NCI-H460 (cell line): ENCODE data around the gene BCAS2. TPM values are rescaled to one million over a fixed set of nuclear protein-coding genes. Genes with fewer than 3 reads are reported as not detected.

Experiments
- total RNA-seq: library from RNA; depleted of rRNA; stranded (reverse); fragments of >200 nt; shearing (Covaris generic); gene quantifications from 2 replicates; pipeline ENCODE4 v1.2.3, GENCODE V29; 2014; rRNA removed

The BCAS2 gene
- total RNA-seq, 1 experiment from 2014 or later = 34.9 TPM

Other genes starting within 250 kb of the BCAS2 start
- 15.2 and 18.4 TPM in 2 replicates for gene TRIM33, start 70.4 kb downstream of the BCAS2 start, total RNA-seq
- 1.9 and 3.1 TPM in 2 replicates for gene DENND2C, start 88.4 kb upstream of the BCAS2 start, total RNA-seq
- gene AMPD1, start 113.9 kb upstream of the BCAS2 start, total RNA-seq = not detected in 2 replicates
- 65.0 and 68.4 TPM in 2 replicates for gene NRAS, start 135.2 kb upstream of the BCAS2 start, total RNA-seq
- gene CSDE1, start 176.4 kb upstream of the BCAS2 start, total RNA-seq = 300 and 328 TPM in 2 replicates
- gene SIKE1, start 199.1 kb upstream of the BCAS2 start, total RNA-seq = 58.1 and 59.0 TPM in 2 replicates